BLaER1 treated with 17β-estradiol and CSF1 and Interleukin-3, amounts not matched to agents 10 nM and 100 nM (cell line): Measurements from ENCODE around the gene ANKIB1.

Source experiments
- H3K27ac ChIP-seq, 11 experiments: shearing (Covaris generic); formaldehyde crosslinking; 2 replicates each; pipeline ENCODE4 v1.8.1; 2022
- H3K27me3 ChIP-seq, 11 experiments: shearing (Covaris generic); formaldehyde crosslinking; 2 replicates each; pipeline ENCODE4 v1.8.1; 2022
- H3K36me3 ChIP-seq, 11 experiments: shearing (Covaris generic); formaldehyde crosslinking; 2 replicates each; pipeline ENCODE4 v1.8.1; 2022
- H3K4me1 ChIP-seq, 10 experiments: shearing (Covaris generic); formaldehyde crosslinking; 2 replicates each; pipeline ENCODE4 v1.8.1; 2022
- H3K4me2 ChIP-seq, 11 experiments: shearing (Covaris generic); formaldehyde crosslinking; 2 replicates each; pipeline ENCODE4 v1.8.1; 2022
- H3K4me3 ChIP-seq, 10 experiments: shearing (Covaris generic); formaldehyde crosslinking; 2 replicates each; pipeline ENCODE4 v1.8.1; 2022
- H3K9ac ChIP-seq, 11 experiments: shearing (Covaris generic); formaldehyde crosslinking; 2 replicates each; pipeline ENCODE4 v1.8.1; 2022
- H3K9me3 ChIP-seq, 11 experiments: shearing (Covaris generic); formaldehyde crosslinking; replicated peaks in 1 of 11; 2 replicates each; pipeline ENCODE4 v1.8.1; 2022
- H4K20me1 ChIP-seq, 11 experiments: shearing (Covaris generic); formaldehyde crosslinking; 2 replicates each; pipeline ENCODE4 v1.8.1; 2022
- Cebpa-rat ChIP-seq, 11 experiments: shearing (Covaris generic); IDR thresholded peaks; 2 replicates each; pipeline ENCODE4 v1.8.1; 2022

Gene ANKIB1

GRCh38 chr7:92415225-92415624 lies 169.5 kb downstream of the ANKIB1 start:
- no peak overlapping the region for H3K4me3 ChIP-seq
- H3K36me3 ChIP-seq: no peaks in the 10 kb centered on the region
- no peak overlapping the region for H3K4me2 ChIP-seq
- no peaks in the 10 kb centered on the region for H3K27me3 ChIP-seq
- no peaks in the 10 kb centered on the region for H3K4me1 ChIP-seq
- no peak overlapping the region for H3K27ac ChIP-seq
- TF ChIP-seq Cebpa-rat (IDR thresholded peaks at IDR 0.05): no peak
- no peaks in the 10 kb centered on the region; a peak in 1 of 22 replicates for H4K20me1 ChIP-seq
- no peak overlapping the region for H3K9ac ChIP-seq
- H3K9me3 ChIP-seq: no peaks in the 10 kb centered on the region

DNA sequence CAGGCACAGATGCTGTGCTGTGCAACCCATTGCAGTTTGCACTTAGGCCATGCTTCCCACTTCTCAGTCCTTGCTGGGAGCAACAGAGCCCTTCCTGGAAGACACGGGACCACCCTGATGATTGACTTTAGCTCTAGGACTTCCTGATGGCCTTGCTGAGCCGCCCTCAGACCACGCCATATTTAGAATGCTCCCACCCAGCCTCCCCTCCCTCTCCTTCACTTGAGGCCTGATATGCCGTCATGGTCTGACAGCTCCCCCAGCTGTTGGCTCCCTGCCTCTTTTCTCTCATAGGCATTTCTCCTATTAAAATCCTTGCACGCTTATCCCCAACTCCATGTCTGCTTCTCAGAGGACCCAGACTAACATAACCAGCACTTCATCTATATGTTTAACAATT lies 172.1 kb downstream of the ANKIB1 start:
- no peaks in the 10 kb centered on the region for H3K9me3 ChIP-seq
- no peak overlapping the region for H3K4me2 ChIP-seq
- no peaks in the 10 kb centered on the region; a peak in 1 of 22 replicates for H4K20me1 ChIP-seq
- H3K27me3 ChIP-seq: no peaks in the 10 kb centered on the region
- no peak overlapping the region for H3K27ac ChIP-seq
- TF ChIP-seq Cebpa-rat (IDR thresholded peaks at IDR 0.05): no peak
- no peak overlapping the region for H3K9ac ChIP-seq
- no peak overlapping the region for H3K4me3 ChIP-seq
- H3K36me3 ChIP-seq: no peaks in the 10 kb centered on the region
- H3K4me1 ChIP-seq: peaks cover 0 to 7% (median under 1%) of the 10 kb centered on the region in 10 experiments; a peak in 1 of 20 replicates

DNA sequence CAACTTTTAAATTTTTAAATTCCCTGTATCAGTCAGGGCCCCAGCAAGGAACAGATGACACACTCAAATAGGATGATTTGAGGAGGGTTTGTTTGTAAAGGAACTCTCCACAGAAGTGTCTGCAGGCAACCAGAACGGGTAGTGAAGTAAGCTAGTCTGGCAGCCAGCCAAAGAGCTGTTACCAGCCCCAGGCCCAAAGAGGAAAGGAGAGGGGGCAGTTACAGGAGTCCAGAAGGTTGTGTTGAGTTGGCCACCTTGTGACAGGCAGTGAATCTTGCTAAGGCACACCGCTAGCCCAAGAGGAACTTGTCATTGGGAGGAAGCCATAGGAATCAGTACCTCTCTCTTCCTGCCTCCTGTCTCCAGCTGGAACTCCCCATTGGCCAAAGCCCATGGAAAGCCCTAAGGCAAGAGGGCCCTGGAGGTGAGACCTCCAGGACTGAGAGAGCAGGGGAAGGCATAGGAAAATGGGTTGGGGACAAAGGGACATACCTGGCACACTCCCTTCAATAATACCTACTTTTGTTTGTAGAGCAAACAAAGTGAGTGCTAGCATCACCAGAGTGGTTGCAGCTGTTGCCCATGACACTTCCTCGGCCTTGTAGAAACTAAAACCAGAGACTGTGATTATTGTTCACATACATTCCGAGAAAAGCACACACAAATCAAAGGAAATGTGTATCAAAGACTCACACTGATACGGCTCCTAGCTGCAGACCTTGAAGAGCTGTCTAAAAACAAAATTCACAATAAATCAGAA lies 176.1 kb downstream of the ANKIB1 start:
- Histone ChIP-seq H3K4me1 (peaks cover 7 to 16% (median 12%) of the 10 kb centered on the region in 10 experiments; a peak in 12 of 20 replicates), H3K9ac (no peak overlapping the region), H4K20me1 (no peaks in the 10 kb centered on the region), H3K4me3 (no peak overlapping the region), H3K4me2 (peak overlapping the region in 4 of 11 experiments; percentile 0 to 16 (median 4); a peak in 2 of 22 replicates), H3K27ac (no peak overlapping the region), H3K27me3 (no peaks in the 10 kb centered on the region), H3K9me3 (no peaks in the 10 kb centered on the region), H3K36me3 (no peaks in the 10 kb centered on the region)
- no peak for TF ChIP-seq Cebpa-rat (IDR thresholded peaks at IDR 0.05)

- H3K9ac ChIP-seq: no peak overlapping the region
- no peaks in the 10 kb centered on the region for H3K9me3 ChIP-seq
- H3K27me3 ChIP-seq: no peaks in the 10 kb centered on the region
- H3K4me3 ChIP-seq: no peak overlapping the region
- peak overlapping the region in 2 of 11 experiments; percentile 81 to 84; a peak in 1 of 22 replicates for H3K4me2 ChIP-seq
- no peak overlapping the region for H3K27ac ChIP-seq
- no peaks in the 10 kb centered on the region for H3K36me3 ChIP-seq
- H3K4me1 ChIP-seq: peaks cover 7 to 16% (median 12%) of the 10 kb centered on the region in 10 experiments; a peak in 12 of 20 replicates
- TF ChIP-seq Cebpa-rat (IDR thresholded peaks at IDR 0.05): no peak
- H4K20me1 ChIP-seq: no peaks in the 10 kb centered on the region
Measured at GRCh38 chr7:92422926-92423325, 177.2 kb downstream of the ANKIB1 start.

- Histone ChIP-seq H3K9ac (peak overlapping the region in 2 of 11 experiments; percentile 38 to 46; a peak in 3 of 22 replicates), H3K4me2 (peak overlapping the region; percentile 69 to 87 (median 81); a peak in 19 of 22 replicates), H3K4me3 (peak overlapping the region in 4 of 10 experiments; percentile 47 to 58 (median 54); a peak in 5 of 20 replicates)
Measured at GRCh38 chr7:92423710-92424131, 177.9 kb downstream of the ANKIB1 start.

DNA sequence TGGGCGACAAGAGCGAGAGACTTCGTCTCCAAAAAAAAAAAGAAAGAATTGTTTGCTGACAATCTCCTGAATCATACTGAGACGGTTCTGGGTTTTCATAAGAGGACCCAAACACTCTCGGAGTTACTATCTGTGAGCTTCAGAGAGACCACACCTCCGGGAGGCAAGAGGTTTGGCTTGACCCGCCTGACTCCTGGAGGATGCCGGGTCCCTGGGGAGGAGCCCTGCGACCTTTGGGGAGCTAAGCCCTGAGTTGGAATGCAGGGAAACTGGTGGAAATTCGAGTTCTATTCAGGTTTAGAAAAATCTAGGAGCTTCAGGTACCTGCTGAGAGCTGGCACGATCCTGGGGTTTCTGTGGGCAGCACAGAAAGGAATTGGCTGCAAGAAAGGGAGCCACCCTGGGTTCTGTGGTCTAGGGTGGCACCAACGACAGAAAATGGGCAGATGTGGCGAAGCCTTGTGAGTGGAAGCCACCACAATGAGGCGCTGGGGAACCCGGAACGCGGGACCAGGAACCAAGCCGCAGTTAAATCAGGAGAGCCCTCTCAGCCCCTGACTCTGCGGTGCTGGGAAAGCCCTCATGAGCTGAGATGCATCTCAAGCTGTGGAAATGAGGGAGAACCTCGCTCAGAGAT lies 179.7 kb downstream of the ANKIB1 start:
- H3K4me1 ChIP-seq: peaks cover 7 to 16% (median 12%) of the 10 kb centered on the region in 10 experiments; a peak in 12 of 20 replicates
- no peak overlapping the region for H3K9ac ChIP-seq
- 0 out of 22 replicates have a peak overlapping the region, but pooled peaks of 1 of the 11 experiments have one; percentile 18 for H3K4me2 ChIP-seq
- H3K27me3 ChIP-seq: no peaks in the 10 kb centered on the region
- no peak overlapping the region for H3K27ac ChIP-seq
- H4K20me1 ChIP-seq: no peaks in the 10 kb centered on the region
- H3K36me3 ChIP-seq: no peaks in the 10 kb centered on the region
- no peak for TF ChIP-seq Cebpa-rat (IDR thresholded peaks at IDR 0.05)
- no peaks in the 10 kb centered on the region for H3K9me3 ChIP-seq
- H3K4me3 ChIP-seq: no peak overlapping the region

More at GRCh38 chr7:92423710-92424131, 177.9 kb downstream of the ANKIB1 start:
- Histone ChIP-seq H3K36me3 (no peaks in the 10 kb centered on the region), H4K20me1 (no peaks in the 10 kb centered on the region), H3K9me3 (no peaks in the 10 kb centered on the region), H3K4me1 (peaks cover 7 to 16% (median 12%) of the 10 kb centered on the region in 10 experiments; a peak in 12 of 20 replicates), H3K27me3 (no peaks in the 10 kb centered on the region), H3K27ac (peak overlapping the region in 3 of 11 experiments; percentile 8 to 27 (median 9); a peak in 3 of 22 replicates)
- TF ChIP-seq Cebpa-rat (IDR thresholded peaks at IDR 0.05): no peak

GRCh38 chr7:92427193-92427592 lies 181.4 kb downstream of the ANKIB1 start:
- H3K27me3 ChIP-seq: no peaks in the 10 kb centered on the region
- no peak overlapping the region for H3K27ac ChIP-seq
- H3K36me3 ChIP-seq: no peaks in the 10 kb centered on the region
- H3K9ac ChIP-seq: no peak overlapping the region
- no peak for TF ChIP-seq Cebpa-rat (IDR thresholded peaks at IDR 0.05)
- peaks cover 6 to 14% (median 9%) of the 10 kb centered on the region in 10 experiments; a peak in 12 of 20 replicates for H3K4me1 ChIP-seq
- no peak overlapping the region for H3K4me2 ChIP-seq
- H3K4me3 ChIP-seq: no peak overlapping the region
- no peaks in the 10 kb centered on the region for H4K20me1 ChIP-seq
- H3K9me3 ChIP-seq: no peaks in the 10 kb centered on the region

GRCh38 chr7:92432299-92432946 lies 186.6 kb downstream of the ANKIB1 start:
- no peak for TF ChIP-seq Cebpa-rat (IDR thresholded peaks at IDR 0.05)
- H3K27ac ChIP-seq: no peak overlapping the region
- no peak overlapping the region for H3K9ac ChIP-seq
- no peak overlapping the region for H3K4me3 ChIP-seq
- no peaks in the 10 kb centered on the region for H4K20me1 ChIP-seq
- H3K36me3 ChIP-seq: no peaks in the 10 kb centered on the region
- H3K27me3 ChIP-seq: no peaks in the 10 kb centered on the region
- H3K4me1 ChIP-seq: no peaks in the 10 kb centered on the region; a peak in 1 of 20 replicates
- no peaks in the 10 kb centered on the region for H3K9me3 ChIP-seq
- H3K4me2 ChIP-seq: no peak overlapping the region

DNA sequence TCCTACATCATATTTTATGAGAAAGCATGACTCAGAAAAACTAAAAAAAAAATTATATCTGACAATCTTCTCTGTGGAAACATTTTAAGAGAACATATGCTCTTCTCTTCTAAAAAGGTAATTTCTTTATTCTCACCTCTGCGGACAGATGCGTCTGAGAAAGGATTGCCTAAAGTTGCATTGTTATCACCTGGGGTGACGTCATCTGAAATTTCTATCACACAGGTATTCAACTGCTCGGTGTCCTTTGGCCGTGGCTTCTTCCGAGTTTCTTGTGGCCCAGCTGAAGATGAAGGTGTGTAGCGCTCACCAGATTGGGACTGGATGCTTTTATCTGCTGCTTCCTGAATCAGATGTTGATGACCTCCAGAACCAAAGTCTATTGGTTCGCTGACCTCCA lies 187.2 kb downstream of the ANKIB1 start:
- no peaks in the 10 kb centered on the region; a peak in 1 of 20 replicates for H3K4me1 ChIP-seq
- no peaks in the 10 kb centered on the region for H3K36me3 ChIP-seq
- no peaks in the 10 kb centered on the region for H3K9me3 ChIP-seq
- H3K4me3 ChIP-seq: no peak overlapping the region
- H3K4me2 ChIP-seq: no peak overlapping the region
- H3K9ac ChIP-seq: no peak overlapping the region
- no peaks in the 10 kb centered on the region for H4K20me1 ChIP-seq
- no peaks in the 10 kb centered on the region for H3K27me3 ChIP-seq
- TF ChIP-seq Cebpa-rat (IDR thresholded peaks at IDR 0.05): no peak
- H3K27ac ChIP-seq: no peak overlapping the region
